Stimulated activated CD8-positive, alpha-beta memory T cell treated with anti-CD3 and anti-CD28 coated beads, Interleukin-7, amount 100 ng/mL, for 48 hours (primary cell): Measurements from ENCODE around the gene SOX11.
"Not testable (repeated sequence)": the region's sequence is repeated elsewhere in the genome, so short reads cannot be mapped to it uniquely, and the experiment has no call there.

Source experiments
- DNase-seq, 2 donors: peaks; one replicate each; pipeline ENCODE4 v3.0.0-alpha.2; 2020; ENCODE audit warnings: low read depth in 1 of 2; ENCODE audit errors: extremely low read depth in 1 of 2

SOX11 gene

GRCh38 chr2:5691985-5692529, at the start of gene SOX11:
SOX11 (plus strand) TSS chr2:5692384; CDS start chr2:5692722, 338 bp downstream.
- DNase-seq = no peak

GRCh38 chr2:5652734-5653133, 39.5 kb upstream of the SOX11 start:
- not testable (repeated sequence) for DNase-seq

DNA sequence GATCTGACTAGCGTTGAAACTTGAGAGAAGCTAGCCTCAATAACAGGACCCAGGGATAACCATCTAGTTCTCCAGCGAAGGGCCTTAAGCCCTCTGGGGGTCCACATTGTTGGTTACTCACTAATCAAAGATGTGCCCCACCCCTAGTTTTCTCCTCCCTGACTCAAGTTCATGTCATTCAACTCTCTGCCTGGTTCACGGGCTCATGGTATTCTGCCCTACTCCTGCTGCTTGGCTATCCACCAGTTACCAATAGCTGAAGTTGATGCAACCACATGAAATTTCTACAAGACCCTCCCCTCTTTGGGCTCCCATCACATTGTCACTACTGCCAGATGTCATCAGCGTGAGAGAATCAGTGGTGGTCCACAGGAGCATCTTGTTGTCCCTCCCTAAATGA, 38.4 kb upstream of the SOX11 start:
- not testable (repeated sequence) for DNase-seq

- DNase-seq = no peak
These were observed 35.0 kb upstream of the SOX11 start for GRCh38 chr2:5657231-5657630.

GRCh38 chr2:5660591-5660990, 31.6 kb upstream of the SOX11 start:
- DNase-seq = no peak

GRCh38 chr2:5661362-5661761, 30.8 kb upstream of the SOX11 start:
- no peak for DNase-seq

GRCh38 chr2:5664278-5664681, 27.9 kb upstream of the SOX11 start:
- DNase-seq = no peak

GRCh38 chr2:5665066-5665465, 27.1 kb upstream of the SOX11 start:
- DNase-seq = no peak

DNA sequence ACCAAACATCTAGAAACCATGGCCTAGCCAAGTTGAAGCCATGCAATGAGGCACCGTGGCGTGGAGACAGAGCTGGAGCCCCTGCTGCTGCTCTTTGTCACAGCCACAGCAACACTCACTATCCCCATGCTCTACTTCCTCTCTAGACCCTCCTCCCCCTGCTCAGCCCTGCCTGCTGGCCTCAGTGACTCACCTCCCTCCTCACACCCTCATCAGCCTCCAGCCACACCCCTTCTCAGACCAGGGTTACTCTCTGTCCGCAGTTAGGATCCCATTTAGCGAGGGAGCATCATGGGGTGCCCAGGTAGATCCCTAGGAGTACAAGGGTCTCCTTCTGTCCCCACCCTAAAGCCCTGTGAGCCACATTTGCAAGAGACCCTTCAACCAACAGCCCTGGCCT, 25.4 kb upstream of the SOX11 start:
- DNase-seq = no peak

GRCh38 chr2:5667655-5668054, 24.5 kb upstream of the SOX11 start:
- DNase-seq = not testable (repeated sequence)

DNA sequence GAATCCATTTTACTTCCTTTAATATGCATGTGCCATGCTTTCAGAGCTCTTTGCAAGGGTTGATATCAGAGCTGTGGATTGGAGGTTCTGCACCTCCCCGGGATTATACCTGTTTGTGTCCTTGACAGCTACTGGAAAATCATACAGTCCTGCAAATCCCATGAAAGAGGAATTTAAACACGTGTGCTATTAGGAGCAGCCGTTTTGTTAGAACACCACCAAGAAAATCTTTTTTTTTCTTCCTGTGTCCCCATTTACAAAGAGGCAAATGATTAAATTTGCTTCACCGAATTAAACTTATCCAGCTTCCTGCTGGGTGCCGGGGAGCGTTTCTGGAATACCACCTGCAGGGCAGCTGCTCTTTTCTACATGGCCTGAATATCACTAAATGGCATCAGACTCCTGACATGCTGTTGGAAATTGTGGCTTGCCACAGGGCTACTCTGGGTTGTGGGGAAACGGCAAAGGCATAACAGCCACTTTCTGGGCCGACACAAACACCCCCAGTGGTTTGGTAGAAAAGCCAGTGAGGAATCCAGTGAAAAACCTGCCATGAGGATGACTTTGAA, 23.4 kb upstream of the SOX11 start:
- no peak for DNase-seq

DNA sequence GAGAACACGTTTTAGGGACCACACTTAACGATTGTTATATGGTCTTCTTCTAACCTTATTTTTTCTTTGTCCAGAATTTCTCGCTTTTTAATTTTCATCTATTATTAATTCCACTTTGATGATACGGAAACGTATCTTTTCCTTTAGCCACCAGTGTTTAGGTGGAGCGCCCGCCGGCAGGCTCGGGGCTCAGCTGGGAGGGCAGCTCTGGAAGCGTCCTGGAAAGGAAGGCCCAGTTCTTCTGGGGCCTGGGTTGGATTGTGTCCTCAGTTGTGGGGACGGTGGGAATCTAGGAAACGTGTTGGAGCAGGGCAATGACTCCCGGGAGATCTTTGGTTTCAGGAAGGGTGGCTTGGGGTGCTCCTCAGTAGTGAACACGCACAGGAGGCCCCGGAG, 19.4 kb upstream of the SOX11 start:
- no peak for DNase-seq

- no peak for DNase-seq
These were observed 18.8 kb upstream of the SOX11 start for GRCh38 chr2:5673145-5674025.

DNA sequence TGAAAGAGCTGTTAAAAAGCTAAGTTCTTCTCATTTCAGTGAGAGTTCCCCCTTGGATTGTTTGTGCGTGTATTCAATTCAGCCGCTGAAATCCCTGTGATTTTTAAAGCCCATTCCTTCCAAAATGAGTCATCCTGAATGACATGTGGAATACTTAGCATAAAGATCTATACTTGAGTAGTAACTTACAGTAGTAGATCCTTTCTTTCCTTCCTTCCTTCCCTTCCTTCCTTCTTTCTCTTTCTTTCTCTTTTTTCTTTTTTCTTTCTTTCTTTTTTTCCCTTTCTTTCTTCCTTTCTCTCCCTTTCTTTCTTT, 18.2 kb upstream of the SOX11 start:
- no peak for DNase-seq

- DNase-seq = no peak
These were observed 15.1 kb upstream of the SOX11 start for GRCh38 chr2:5677133-5677532.

GRCh38 chr2:5683471-5683870, 8.7 kb upstream of the SOX11 start:
- DNase-seq = no peak

DNA sequence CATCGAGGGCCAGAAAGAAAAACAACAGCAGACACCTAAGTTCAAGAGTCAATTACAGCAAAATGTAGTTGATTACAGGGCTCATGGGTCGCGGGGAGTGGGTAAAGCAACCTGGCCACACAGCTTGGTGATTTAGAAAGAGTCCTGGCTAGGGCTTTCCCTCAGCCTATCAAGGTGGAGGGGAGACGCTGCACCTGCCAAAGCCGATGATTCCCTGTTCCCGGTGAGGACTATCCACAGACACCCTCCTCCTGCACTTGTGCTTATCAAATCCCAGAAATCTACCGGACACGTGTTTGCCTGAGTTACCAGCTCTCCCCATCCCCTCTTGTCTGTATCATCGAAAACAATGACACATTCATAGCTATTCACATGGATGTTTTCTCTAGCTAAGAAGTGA, 7.0 kb upstream of the SOX11 start:
- DNase-seq = no peak

GRCh38 chr2:5686068-5686467, 6.1 kb upstream of the SOX11 start:
- no peak for DNase-seq

DNA sequence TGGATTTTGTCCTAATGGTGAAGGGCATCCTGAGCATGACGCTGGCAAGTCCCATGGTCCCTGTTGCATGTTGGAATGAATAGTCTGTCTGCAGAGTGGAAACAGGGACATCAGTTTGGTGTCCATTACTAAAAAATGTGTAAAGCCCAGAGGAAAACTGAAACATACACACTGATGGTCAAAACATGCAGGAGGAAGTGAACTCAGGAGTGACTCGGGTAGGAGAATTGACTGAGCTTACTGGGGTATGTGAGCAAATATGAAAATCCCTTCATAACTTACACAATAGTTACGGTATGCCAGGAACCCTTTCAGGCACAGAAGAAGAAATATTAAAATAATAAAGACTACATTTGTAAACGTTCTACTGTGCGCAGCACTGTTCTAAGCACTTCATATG, 5.6 kb upstream of the SOX11 start:
- DNase-seq = no peak

GRCh38 chr2:5689750-5690149, 2.4 kb upstream of the SOX11 start:
- DNase-seq = no peak

DNA sequence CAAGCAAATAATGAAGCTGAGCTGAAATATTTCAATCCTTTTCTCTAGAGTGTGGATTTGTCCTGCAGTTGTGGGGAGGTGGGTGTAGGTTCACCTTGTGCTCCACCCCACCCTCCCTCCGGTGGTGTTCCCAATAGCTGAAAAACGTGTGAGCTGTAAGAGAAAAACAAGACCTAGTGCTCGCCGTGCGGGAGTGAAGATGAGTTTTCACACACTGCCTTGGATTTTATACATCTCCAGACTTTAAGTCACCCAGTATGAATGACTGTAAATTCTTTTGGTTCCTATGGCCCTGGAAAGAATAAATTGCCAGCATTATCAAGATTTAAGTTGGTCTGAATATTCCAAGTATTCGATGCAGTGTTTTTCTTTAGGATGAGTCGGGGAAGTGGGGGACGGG, 1.9 kb upstream of the SOX11 start:
- DNase-seq = no peak

DNA sequence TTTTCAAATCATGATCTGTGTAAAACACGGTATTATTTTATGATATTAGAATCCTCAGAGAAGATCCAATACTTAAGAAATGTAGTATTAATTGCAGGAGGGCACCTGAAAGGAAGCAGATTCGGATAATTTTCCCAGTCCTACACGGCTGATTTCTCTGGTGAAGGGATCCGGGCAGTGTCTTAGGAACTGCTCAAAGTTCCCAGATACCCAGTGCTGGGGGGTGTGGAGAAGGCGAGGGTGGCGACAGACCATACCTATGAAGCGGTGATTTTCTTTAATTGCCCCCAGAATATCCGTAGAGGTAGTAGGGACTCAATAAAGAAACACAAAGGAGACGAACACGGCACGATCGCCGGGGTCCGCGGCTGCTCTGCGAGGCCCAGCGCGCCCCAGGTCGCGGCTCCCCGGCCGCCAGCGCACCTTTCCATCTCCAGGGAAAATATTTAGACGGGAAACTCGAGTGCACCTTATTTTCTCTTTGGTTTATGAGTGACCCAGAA, 1.4 kb upstream of the SOX11 start:
- no peak for DNase-seq
